ENCODE data around the gene SEMA3B. TPM values are rescaled to one million over a fixed set of nuclear protein-coding genes. Genes with fewer than 3 reads are reported as not detected.

Gene SEMA3B
- total RNA-seq, 1 experiment from 2014 or later = 7.6 TPM

- ChIA-PET POLR2A (interaction anchor here (1.5 to 2.7 kb wide), 2 partner anchors 24 to 40 kb away, joined by 5 to 29 read pairs; no protein-coding TSS in a partner anchor), CTCF (interaction anchor here (0.5 to 5.7 kb wide), 4 partner anchors 26 to 228 kb away, joined by 3 to 30 read pairs (median 3); partner anchors contain the start of gene HYAL2)
- Mint-ChIP-seq H3K4me3 (ENCODE audit: unreplicated experiment) (peak overlapping the region; percentile 16), H3K4me1 (ENCODE audit: insufficient read depth, unreplicated experiment) (peaks cover 14% of the 10 kb centered on the region), H3K27ac (ENCODE audit: low read depth, unreplicated experiment) (no peak overlapping the region), H3K9me3 (ENCODE audit: unreplicated experiment) (no peaks in the 10 kb centered on the region), H3K36me3 (ENCODE audit: insufficient read depth, unreplicated experiment) (no peaks in the 10 kb centered on the region), H3K27me3 (ENCODE audit: insufficient read depth, unreplicated experiment) (no peaks in the 10 kb centered on the region)
- BruUV-seq (replicated peaks) = no TSS peak
- no peak for TF ChIP-seq CTCF (IDR thresholded peaks at IDR 0.05; ENCODE audit: unreplicated experiment)
- DNase-seq (ENCODE audit: unreplicated experiment) = no peak
- intact Hi-C loops (cut with micrococcal nuclease) = no loop called here
Measured at GRCh38 chr3:50297384-50297775, 28.4 kb downstream of the SEMA3B start.

GRCh38 chr3:50297896-50298725 lies 29.2 kb downstream of the SEMA3B start:
- H3K9me3 Mint-ChIP-seq (ENCODE audit: unreplicated experiment) = no peaks in the 10 kb centered on the region
- BruUV-seq (replicated peaks) = no TSS peak
- CTCF ChIA-PET = interaction anchor here (0.8 to 5.7 kb wide), 6 partner anchors 21 to 72 kb away, joined by 3 to 30 read pairs (median 5); partner anchors contain the start of gene HYAL2
- H3K27ac Mint-ChIP-seq (ENCODE audit: low read depth, unreplicated experiment) = no peak overlapping the region
- peaks cover 7% of the 10 kb centered on the region for H3K4me1 Mint-ChIP-seq (ENCODE audit: insufficient read depth, unreplicated experiment)
- H3K27me3 Mint-ChIP-seq (ENCODE audit: insufficient read depth, unreplicated experiment) = no peaks in the 10 kb centered on the region
- intact Hi-C loops (cut with micrococcal nuclease) = no loop called here
- POLR2A ChIA-PET = interaction anchor here (0.6 to 3.3 kb wide), 10 partner anchors 10 to 163 kb away, joined by 3 to 30 read pairs (median 6); partner anchors contain the start of genes CYB561D2, NPRL2 and TUSC2
- TF ChIP-seq CTCF (IDR thresholded peaks at IDR 0.05; ENCODE audit: unreplicated experiment) = no peak
- no peaks in the 10 kb centered on the region for H3K36me3 Mint-ChIP-seq (ENCODE audit: insufficient read depth, unreplicated experiment)
- no peak for DNase-seq (ENCODE audit: unreplicated experiment)
- H3K4me3 Mint-ChIP-seq (ENCODE audit: unreplicated experiment) = peak overlapping the region; percentile 92

GRCh38 chr3:50298836-50299637 lies 30.1 kb downstream of the SEMA3B start, which contains the start of the genes HYAL3 and NAA80:
HYAL3 (minus strand) TSS chr3:50299405; CDS start chr3:50295602, 3,803 bp downstream.
NAA80 (minus strand) TSS chr3:50299405; CDS start chr3:50297463, 1,942 bp downstream.
- ChIA-PET POLR2A (interaction anchor here (0.6 to 3.3 kb wide), 21 partner anchors 8 to 1754 kb away, joined by 3 to 30 read pairs (median 4); partner anchors contain the start of genes CYB561D2, GNAI2, HEMK1 and NPRL2), CTCF (interaction anchor here (0.6 to 5.7 kb wide), 12 partner anchors 20 to 1085 kb away, joined by 3 to 30 read pairs (median 4); partner anchors contain the start of genes HYAL2 and RASSF1)
- DNase-seq (ENCODE audit: unreplicated experiment) = peak; percentile 99
- TSS peak; percentile 55 for BruUV-seq (replicated peaks)
- peak within 1 kb of the TSS; percentile 92 for H3K4me3 Mint-ChIP-seq (ENCODE audit: unreplicated experiment)
- no peaks in the 10 kb centered on the region for H3K27me3 Mint-ChIP-seq (ENCODE audit: insufficient read depth, unreplicated experiment)
- no peaks in the 10 kb centered on the region for H3K9me3 Mint-ChIP-seq (ENCODE audit: unreplicated experiment)
- H3K27ac Mint-ChIP-seq (ENCODE audit: low read depth, unreplicated experiment) = peak within 1 kb of the TSS; percentile 97
- H3K4me1 Mint-ChIP-seq (ENCODE audit: insufficient read depth, unreplicated experiment) = peaks cover 7% of the 10 kb centered on the region
- TF ChIP-seq CTCF (IDR thresholded peaks at IDR 0.05; ENCODE audit: unreplicated experiment) = peak; percentile 23
- intact Hi-C loops (cut with micrococcal nuclease) = loop anchor here (1.0 kb wide), 1 partner anchor 22 kb away; no protein-coding TSS in a partner anchor
- no peaks in the 10 kb centered on the region for H3K36me3 Mint-ChIP-seq (ENCODE audit: insufficient read depth, unreplicated experiment)

Measured in MCF 10A (cell line).